DND-41 (cell line): ENCODE measurements around the gene ATF5.

Source experiments
- ATAC-seq: fragments of 200-7000 bp; cut with Tn5 transposase; 3 replicates; pipeline ENCODE4 v1.9.1; 2021; ENCODE audit warnings: low read depth; ENCODE audit not compliant: insufficient read depth
- DNase-seq: peaks from one replicate; pipeline ENCODE4 v3.0.0-alpha.2; 2020
- H2AFZ ChIP-seq: 2 replicates; pipeline ENCODE4 v1.6.0; 2012; ENCODE audit warnings: low read depth, low read length
- H3K27ac ChIP-seq: 2 replicates; pipeline ENCODE4 v1.5.1; 2012; ENCODE audit warnings: low read length, inconsistent platforms
- H3K27me3 ChIP-seq: fragments of 200-600 bp; sonication (generic); 2 replicates; pipeline ENCODE4 v1.6.0; 2012; ENCODE audit warnings: low read length, mild to moderate bottlenecking, inconsistent platforms; ENCODE audit not compliant: insufficient read depth, poor library complexity
- H3K36me3 ChIP-seq: 2 replicates; pipeline ENCODE4 v1.5.1; 2012; ENCODE audit warnings: low read length, inconsistent platforms; ENCODE audit not compliant: insufficient read depth
- H3K4me1 ChIP-seq: 2 replicates; pipeline ENCODE4 v1.5.1; 2012; ENCODE audit warnings: mild to moderate bottlenecking, low read length; ENCODE audit not compliant: insufficient read depth
- H3K4me2 ChIP-seq: 2 replicates; pipeline ENCODE4 v1.6.0; 2012; ENCODE audit warnings: mild to moderate bottlenecking, moderate library complexity, low read length, inconsistent platforms; ENCODE audit not compliant: insufficient read depth
- H3K4me3 ChIP-seq, 2 experiments: fragments of 200-600 bp in 1 of 2; shearing (Covaris generic) in 1 of 2; 2 replicates each; pipeline ENCODE4 v1.5.1; 2012 to 2016; ENCODE audit warnings: inconsistent platforms in 2 of 2, low read length in 2 of 2, mild to moderate bottlenecking in 2 of 2, low read depth in 1 of 2, moderate library complexity in 1 of 2
- H3K79me2 ChIP-seq: 2 replicates; pipeline ENCODE4 v1.6.0; 2012; ENCODE audit warnings: low read length, inconsistent platforms; ENCODE audit not compliant: insufficient read depth
- H3K9ac ChIP-seq: 2 replicates; pipeline ENCODE4 v1.6.0; 2012; ENCODE audit warnings: low read depth, mild to moderate bottlenecking, inconsistent platforms, low read length, moderate library complexity
- H3K9me3 ChIP-seq: 2 replicates; pipeline ENCODE4 v1.5.1; 2012; ENCODE audit warnings: low read length, moderate library complexity, mild to moderate bottlenecking, inconsistent platforms; ENCODE audit not compliant: insufficient read depth, severe bottlenecking
- H4K20me1 ChIP-seq: 2 replicates; pipeline ENCODE4 v1.6.0; 2012; ENCODE audit warnings: low read length; ENCODE audit not compliant: insufficient read depth
- EZH2 ChIP-seq: IDR thresholded peaks from 3 replicates; pipeline ENCODE4 v1.6.1; 2012; ENCODE audit warnings: borderline replicate concordance, low read depth, mild to moderate bottlenecking, moderate library complexity, low read length, inconsistent platforms; ENCODE audit not compliant: severe bottlenecking
- TF ChIP-seq, protein P1 (sequence below): IDR thresholded peaks from 2 replicates; pipeline ENCODE4 v1.5.1; 2012; ENCODE audit warnings: borderline replicate concordance, low read length, moderate library complexity, mild to moderate bottlenecking; ENCODE audit not compliant: poor library complexity, severe bottlenecking; ENCODE audit errors: extremely low read depth

ATF5 gene

DNA sequence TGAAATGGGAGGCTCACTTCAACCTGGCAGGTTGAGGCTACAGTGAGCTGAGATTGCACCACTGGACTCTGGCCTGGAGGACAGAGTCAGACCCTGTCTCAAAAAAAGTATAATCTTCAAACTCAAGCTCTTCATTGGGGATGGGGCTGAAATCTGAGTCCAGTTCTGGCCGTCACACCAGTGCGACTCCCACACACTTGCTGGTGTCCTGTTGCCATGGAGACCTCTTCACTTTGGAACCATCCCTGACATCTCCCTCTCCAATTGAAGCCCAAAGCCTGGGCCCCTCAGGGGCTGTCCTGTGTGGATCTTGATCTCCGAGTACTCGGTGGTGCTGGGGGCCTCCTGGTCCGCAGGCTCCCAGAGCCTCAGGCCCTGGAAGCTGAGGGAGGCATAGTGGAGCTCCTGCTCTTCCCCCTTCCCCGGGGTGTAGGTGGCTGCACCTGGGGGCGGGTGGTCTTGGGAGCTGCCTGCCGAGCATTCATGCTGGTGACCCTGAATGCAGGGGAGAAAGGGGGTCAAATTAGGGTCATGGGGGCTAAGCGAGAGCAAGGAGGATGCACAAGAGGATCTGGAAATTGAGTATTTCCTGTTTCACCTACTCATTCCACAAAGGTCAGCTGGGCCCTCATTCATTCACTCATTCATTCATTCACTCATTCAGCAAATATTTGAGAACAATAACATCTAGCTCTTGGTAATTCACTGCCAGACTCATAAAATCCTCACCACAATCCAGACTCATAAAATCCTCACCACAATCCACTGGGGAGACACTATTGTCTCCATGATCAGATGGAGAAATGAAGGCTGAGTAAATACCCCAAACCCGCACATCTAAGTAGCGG, 21.0 kb downstream of the ATF5 start:
- Histone ChIP-seq H3K4me1 (no peaks in the 10 kb centered on the region), H3K27me3 (peaks cover 3% of the 10 kb centered on the region), H4K20me1 (0 out of 2 replicates have a peak, but pooled peaks cover 6% of the 10 kb centered on the region), H3K27ac (no peak overlapping the region), H3K4me3 (no peak overlapping the region), H3K79me2 (no peaks in the 10 kb centered on the region), H3K4me2 (no peak overlapping the region), H3K9me3 (no peaks in the 10 kb centered on the region), H3K36me3 (no peaks in the 10 kb centered on the region), H2AFZ (no peak overlapping the region), H3K9ac (no peak overlapping the region)
- no peak for DNase-seq
- no peak for ATAC-seq
- TF ChIP-seq EZH2, result no peak
- TF ChIP-seq, protein P1, sequence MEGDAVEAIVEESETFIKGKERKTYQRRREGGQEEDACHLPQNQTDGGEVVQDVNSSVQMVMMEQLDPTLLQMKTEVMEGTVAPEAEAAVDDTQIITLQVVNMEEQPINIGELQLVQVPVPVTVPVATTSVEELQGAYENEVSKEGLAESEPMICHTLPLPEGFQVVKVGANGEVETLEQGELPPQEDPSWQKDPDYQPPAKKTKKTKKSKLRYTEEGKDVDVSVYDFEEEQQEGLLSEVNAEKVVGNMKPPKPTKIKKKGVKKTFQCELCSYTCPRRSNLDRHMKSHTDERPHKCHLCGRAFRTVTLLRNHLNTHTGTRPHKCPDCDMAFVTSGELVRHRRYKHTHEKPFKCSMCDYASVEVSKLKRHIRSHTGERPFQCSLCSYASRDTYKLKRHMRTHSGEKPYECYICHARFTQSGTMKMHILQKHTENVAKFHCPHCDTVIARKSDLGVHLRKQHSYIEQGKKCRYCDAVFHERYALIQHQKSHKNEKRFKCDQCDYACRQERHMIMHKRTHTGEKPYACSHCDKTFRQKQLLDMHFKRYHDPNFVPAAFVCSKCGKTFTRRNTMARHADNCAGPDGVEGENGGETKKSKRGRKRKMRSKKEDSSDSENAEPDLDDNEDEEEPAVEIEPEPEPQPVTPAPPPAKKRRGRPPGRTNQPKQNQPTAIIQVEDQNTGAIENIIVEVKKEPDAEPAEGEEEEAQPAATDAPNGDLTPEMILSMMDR, result no peak

DNA sequence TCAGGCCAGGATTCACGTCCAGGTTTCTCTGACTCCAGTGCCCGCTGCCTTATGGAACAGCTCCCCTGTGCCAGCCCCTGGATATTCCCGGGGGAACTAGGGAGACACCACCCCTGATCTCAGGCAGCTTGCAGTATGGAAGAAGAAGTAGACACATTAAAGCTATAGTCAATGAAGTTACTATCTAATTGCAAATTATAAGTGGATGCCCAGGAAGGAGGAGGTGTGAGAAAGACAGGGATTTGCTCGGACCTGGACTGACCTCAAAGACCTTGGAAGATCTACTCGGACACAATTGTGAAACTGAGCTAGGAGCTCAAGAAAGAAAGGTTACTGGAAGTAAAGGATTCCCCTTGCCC, 21.6 kb downstream of the ATF5 start:
- no peaks in the 10 kb centered on the region for H3K4me1 ChIP-seq
- no peak for TF ChIP-seq EZH2
- TF ChIP-seq, protein P1, result no peak
- no peaks in the 10 kb centered on the region for H3K9me3 ChIP-seq
- no peaks in the 10 kb centered on the region for H3K36me3 ChIP-seq
- H4K20me1 ChIP-seq, result 0 out of 2 replicates have a peak, but pooled peaks cover 6% of the 10 kb centered on the region
- H3K9ac ChIP-seq, result no peak overlapping the region
- peaks cover 3% of the 10 kb centered on the region for H3K27me3 ChIP-seq
- H3K79me2 ChIP-seq, result no peaks in the 10 kb centered on the region
- no peak overlapping the region for H3K27ac ChIP-seq
- no peak overlapping the region for H3K4me3 ChIP-seq
- no peak for ATAC-seq
- no peak overlapping the region for H2AFZ ChIP-seq
- no peak for DNase-seq
- no peak overlapping the region for H3K4me2 ChIP-seq

GRCh38 chr19:49950956-49951526, 22.0 kb downstream of the ATF5 start:
- H3K4me1 ChIP-seq, result no peaks in the 10 kb centered on the region
- 0 out of 2 replicates have a peak, but pooled peaks cover 6% of the 10 kb centered on the region for H4K20me1 ChIP-seq
- ATAC-seq (no peak), DNase-seq (no peak)
- H3K4me2 ChIP-seq, result no peak overlapping the region
- H3K4me3 ChIP-seq, result no peak overlapping the region
- no peaks in the 10 kb centered on the region for H3K36me3 ChIP-seq
- no peaks in the 10 kb centered on the region for H3K79me2 ChIP-seq
- no peak overlapping the region for H2AFZ ChIP-seq
- no peak for TF ChIP-seq EZH2
- TF ChIP-seq, protein P1, result no peak
- peaks cover 3% of the 10 kb centered on the region for H3K27me3 ChIP-seq
- no peaks in the 10 kb centered on the region for H3K9me3 ChIP-seq
- H3K27ac ChIP-seq, result no peak overlapping the region
- no peak overlapping the region for H3K9ac ChIP-seq
